GM23248 (cell line): Measurements from ENCODE around the gene CNTN6. TPM values are rescaled to one million over a fixed set of nuclear protein-coding genes. Genes with fewer than 3 reads are reported as not detected.

Source experiments
- DNase-seq: peaks from one replicate; pipeline ENCODE4 v3.0.0-alpha.2; 2015
- H2AFZ ChIP-seq: fragments of 200-600 bp; sonication (generic); 2 replicates; pipeline ENCODE4 v1.6.1; 2016; ENCODE audit warnings: antibody characterized with exemption
- H3F3A ChIP-seq: fragments of 200-600 bp; sonication (generic); 2 replicates; pipeline ENCODE4 v1.6.1; 2016; ENCODE audit warnings: mild to moderate bottlenecking, antibody characterized with exemption, mixed run types; ENCODE audit not compliant: insufficient read depth
- H3K27ac ChIP-seq: fragments of 200-600 bp; sonication (generic); 2 replicates; pipeline ENCODE4 v1.5.1; 2016; ENCODE audit warnings: mild to moderate bottlenecking
- H3K27me3 ChIP-seq: fragments of 200-600 bp; sonication (generic); replicated peaks from 2 replicates; pipeline ENCODE4 v1.6.1; 2016; ENCODE audit warnings: mild to moderate bottlenecking; ENCODE audit not compliant: insufficient read depth
- H3K36me3 ChIP-seq: fragments of 200-600 bp; sonication (generic); 2 replicates; pipeline ENCODE4 v1.6.1; 2016; ENCODE audit warnings: low read depth, mild to moderate bottlenecking
- H3K4me1 ChIP-seq: fragments of 200-600 bp; sonication (generic); 2 replicates; pipeline ENCODE4 v1.6.1; 2016; ENCODE audit warnings: mild to moderate bottlenecking; ENCODE audit not compliant: insufficient read depth
- H3K4me2 ChIP-seq: fragments of 200-600 bp; sonication (generic); one replicate; pipeline ENCODE4 v1.6.1; 2016; ENCODE audit warnings: mild to moderate bottlenecking; ENCODE audit not compliant: unreplicated experiment
- H3K4me3 ChIP-seq: fragments of 200-600 bp; sonication (generic); 2 replicates; pipeline ENCODE4 v1.5.1; 2016; ENCODE audit warnings: mild to moderate bottlenecking
- H3K79me2 ChIP-seq: fragments of 200-600 bp; sonication (generic); 2 replicates; pipeline ENCODE4 v1.6.1; 2016; ENCODE audit warnings: mild to moderate bottlenecking; ENCODE audit not compliant: insufficient read depth
- H3K9ac ChIP-seq: fragments of 200-600 bp; sonication (generic); 2 replicates; pipeline ENCODE4 v1.6.1; 2016; ENCODE audit warnings: mild to moderate bottlenecking
- H3K9me2 ChIP-seq: fragments of 200-600 bp; sonication (generic); 2 replicates; pipeline ENCODE4 v1.6.1; 2016; ENCODE audit warnings: mixed run types, mild to moderate bottlenecking, moderate library complexity; ENCODE audit not compliant: insufficient read depth
- H3K9me3 ChIP-seq: fragments of 200-600 bp; sonication (generic); one replicate; pipeline ENCODE4 v1.6.1; 2017; ENCODE audit warnings: low read depth
- H4K20me1 ChIP-seq: fragments of 200-600 bp; sonication (generic); 2 replicates; pipeline ENCODE4 v1.6.0; 2016; ENCODE audit not compliant: insufficient read depth
- EZH2 ChIP-seq: fragments of 200-600 bp; sonication (generic); IDR thresholded peaks from 2 replicates; pipeline ENCODE4 v1.6.1; 2018; ENCODE audit warnings: antibody characterized with exemption, mild to moderate bottlenecking; ENCODE audit not compliant: insufficient read depth, poor library complexity, severe bottlenecking
- EZH2phosphoT487 ChIP-seq: fragments of 200-600 bp; sonication (generic); IDR thresholded peaks from 2 replicates; pipeline ENCODE4 v1.6.1; 2018; ENCODE audit warnings: antibody characterized with exemption, moderate library complexity, mild to moderate bottlenecking, low read depth; ENCODE audit not compliant: insufficient read depth
- WGBS, 2 experiments: methylation state at CpG; one replicate each; pipeline ENCODE4 v1.1.6; 2015 to 2017; ENCODE audit warnings: low lambda C conversion rate in 2 of 2, low coverage in 1 of 2; ENCODE audit errors: missing lambda C conversion rate in 2 of 2; 5-methylcytosine and 5-hydroxymethylcytosine counted together
- in situ Hi-C: fragments of 300-500 bp; cut with MboI; formaldehyde crosslinking; loops from 2 replicates; pipeline ENCODE4 v1.15.0; 2020
- polyA plus RNA-seq: library from polyadenylated mRNA; unstranded; fragments of >200 nt; fragmentation: Nextera tagmentation; extraction: Ambion mirVana; gene quantifications from 2 replicates; pipeline ENCODE4 v1.2.1, GENCODE V29; 2016
- total RNA-seq: library from RNA; depleted of rRNA; stranded (reverse); fragments of >200 nt; shearing (Covaris generic); gene quantifications from 2 replicates; pipeline ENCODE4 v1.2.3, GENCODE V29; 2014; rRNA removed

Gene CNTN6
- total RNA-seq (not detected in 2 replicates), polyA plus RNA-seq (not detected in 2 replicates)

DNA sequence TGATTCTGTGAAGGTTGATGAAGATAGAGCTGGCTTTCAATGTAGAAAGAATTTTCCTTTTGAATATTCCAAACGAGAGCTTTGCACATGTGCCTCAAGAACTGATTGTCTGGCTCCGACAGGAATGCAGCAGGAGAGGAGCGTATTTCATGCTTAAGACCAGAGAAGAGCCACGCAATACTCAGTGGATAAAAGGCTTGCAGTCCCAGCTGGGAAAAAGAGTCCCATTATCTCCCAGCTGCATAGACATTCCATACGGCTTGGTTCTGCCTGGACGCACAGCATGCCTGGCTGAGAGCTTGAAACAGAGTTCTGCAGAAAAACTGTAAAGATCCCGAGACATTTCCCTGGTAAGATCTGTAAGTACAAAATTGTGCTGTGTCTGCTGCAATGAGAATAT lies at the start of gene CNTN6:
TSS of gene CNTN6 (plus strand) at position 254 of the 400 bp plus-strand sequence. CDS start 54,985 bp downstream, outside the sequence.
- Histone ChIP-seq H3K9ac (no peak within 1 kb of the TSS), H4K20me1 (no peaks in the 10 kb centered on the region), H3K27me3 (0 out of 2 replicates have a peak, but pooled peaks cover 4% of the 10 kb centered on the region), H3K4me2 (no peak within 1 kb of the TSS), H3K4me3 (no peak within 1 kb of the TSS), H3K9me2 (no peaks in the 10 kb centered on the region), H3K9me3 (no peaks in the 10 kb centered on the region), H3K36me3 (no peaks in the 10 kb centered on the region), H3K79me2 (no peaks in the 10 kb centered on the region), H2AFZ (no peak within 1 kb of the TSS), H3K4me1 (peaks cover 5% of the 10 kb centered on the region), H3K27ac (no peak within 1 kb of the TSS), H3F3A (no peaks in the 10 kb centered on the region)
- WGBS, 2 experiments, result 31 to 32% methylated on average over 7 of the region's 7 CpGs
- in situ Hi-C loops, result no loop called here
- TF ChIP-seq EZH2 (no peak), EZH2phosphoT487 (no peak)
- no peak for DNase-seq

DNA sequence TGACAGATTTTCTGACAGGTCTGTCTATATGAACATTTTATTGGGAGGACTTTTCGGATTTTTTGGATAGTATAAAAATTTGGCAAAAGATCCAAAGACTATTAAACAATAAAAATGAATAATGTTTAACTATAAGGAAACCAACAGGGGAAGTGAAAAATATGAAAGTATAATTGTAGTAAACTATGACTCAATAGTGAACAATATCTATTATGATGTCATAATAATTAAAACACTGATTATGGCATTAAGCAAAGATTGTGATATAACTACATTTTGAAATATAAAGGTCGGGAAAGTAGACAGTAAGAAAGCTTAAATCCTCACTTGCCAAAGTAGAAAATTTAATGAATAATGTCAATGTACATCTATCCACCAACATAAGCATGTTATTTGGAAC lies 44.3 kb upstream of the CNTN6 start:
- H3K27me3 ChIP-seq, result no peaks in the 10 kb centered on the region
- H3K9me3 ChIP-seq, result no peaks in the 10 kb centered on the region
- no peak overlapping the region for H3K4me2 ChIP-seq
- in situ Hi-C loops, result no loop called here
- H3F3A ChIP-seq, result no peaks in the 10 kb centered on the region
- H3K4me3 ChIP-seq, result no peak overlapping the region
- no peak for DNase-seq
- 29 to 37% methylated on average over 2 of the region's 2 CpGs for WGBS, 2 experiments
- no peaks in the 10 kb centered on the region for H3K36me3 ChIP-seq
- H4K20me1 ChIP-seq, result no peaks in the 10 kb centered on the region
- TF ChIP-seq EZH2phosphoT487 (no peak), EZH2 (no peak)
- no peak overlapping the region for H3K27ac ChIP-seq
- H3K9ac ChIP-seq, result no peak overlapping the region
- no peaks in the 10 kb centered on the region for H3K4me1 ChIP-seq
- H3K9me2 ChIP-seq, result no peaks in the 10 kb centered on the region
- no peaks in the 10 kb centered on the region for H3K79me2 ChIP-seq
- H2AFZ ChIP-seq, result no peak overlapping the region

DNA sequence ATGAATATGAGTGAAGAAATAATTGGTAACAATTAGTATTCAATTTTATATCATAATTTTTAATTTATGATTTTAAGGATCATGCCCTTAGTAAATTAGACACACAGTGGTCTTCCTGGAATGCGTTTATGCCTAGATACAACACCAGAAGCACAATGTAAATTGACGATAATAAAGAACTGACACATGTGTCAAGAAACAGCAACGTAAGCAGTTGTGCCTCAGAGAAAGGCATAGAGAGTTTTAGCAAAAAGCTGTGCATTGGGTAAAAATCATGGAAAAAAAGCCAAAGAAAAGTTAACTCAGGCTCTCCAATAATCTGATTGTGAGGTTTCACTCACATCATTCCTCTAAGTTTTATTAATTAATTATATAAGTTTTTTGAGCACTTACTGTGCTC lies 37.0 kb upstream of the CNTN6 start:
- Histone ChIP-seq H3K9ac (no peak overlapping the region), H4K20me1 (no peaks in the 10 kb centered on the region), H3F3A (no peaks in the 10 kb centered on the region), H3K79me2 (no peaks in the 10 kb centered on the region), H2AFZ (no peak overlapping the region), H3K4me1 (no peaks in the 10 kb centered on the region), H3K27ac (no peak overlapping the region), H3K9me3 (no peaks in the 10 kb centered on the region), H3K27me3 (no peaks in the 10 kb centered on the region), H3K4me2 (no peak overlapping the region), H3K9me2 (no peaks in the 10 kb centered on the region), H3K4me3 (no peak overlapping the region), H3K36me3 (no peaks in the 10 kb centered on the region)
- no peak for TF ChIP-seq EZH2
- TF ChIP-seq EZH2phosphoT487, result no peak
- in situ Hi-C loops, result no loop called here
- WGBS, 2 experiments, result 43 to 57% methylated on average over 3 of the region's 3 CpGs
- no peak for DNase-seq

DNA sequence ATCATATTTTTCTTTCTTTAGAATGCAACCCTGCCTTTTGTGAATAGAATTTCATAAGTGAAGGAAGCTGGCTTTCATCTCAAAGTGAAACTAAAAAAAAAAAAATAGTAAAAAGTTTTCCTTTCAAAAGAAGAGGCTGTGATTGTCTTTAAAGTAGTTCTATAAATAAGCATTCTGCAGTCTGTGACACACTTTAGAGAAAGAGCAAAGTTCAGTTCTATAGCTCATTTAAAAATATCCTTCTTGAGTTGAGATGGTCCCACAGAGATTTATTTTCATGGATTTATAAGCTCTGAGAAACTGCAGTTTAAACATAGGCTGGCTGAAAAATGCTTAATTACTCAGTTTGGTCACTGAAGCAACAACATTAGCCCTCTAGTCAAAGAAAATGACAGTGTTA lies 36.1 kb upstream of the CNTN6 start:
- no peak overlapping the region for H2AFZ ChIP-seq
- no peak for DNase-seq
- H3K9me3 ChIP-seq, result no peaks in the 10 kb centered on the region
- no peaks in the 10 kb centered on the region for H3K4me1 ChIP-seq
- no peaks in the 10 kb centered on the region for H4K20me1 ChIP-seq
- H3K36me3 ChIP-seq, result no peaks in the 10 kb centered on the region
- no peak overlapping the region for H3K4me2 ChIP-seq
- no peaks in the 10 kb centered on the region for H3K9me2 ChIP-seq
- no peak overlapping the region for H3K27ac ChIP-seq
- TF ChIP-seq EZH2 (no peak), EZH2phosphoT487 (no peak)
- no peak overlapping the region for H3K9ac ChIP-seq
- no peaks in the 10 kb centered on the region for H3K27me3 ChIP-seq
- H3K4me3 ChIP-seq, result no peak overlapping the region
- in situ Hi-C loops, result no loop called here
- no peaks in the 10 kb centered on the region for H3F3A ChIP-seq
- H3K79me2 ChIP-seq, result no peaks in the 10 kb centered on the region

DNA sequence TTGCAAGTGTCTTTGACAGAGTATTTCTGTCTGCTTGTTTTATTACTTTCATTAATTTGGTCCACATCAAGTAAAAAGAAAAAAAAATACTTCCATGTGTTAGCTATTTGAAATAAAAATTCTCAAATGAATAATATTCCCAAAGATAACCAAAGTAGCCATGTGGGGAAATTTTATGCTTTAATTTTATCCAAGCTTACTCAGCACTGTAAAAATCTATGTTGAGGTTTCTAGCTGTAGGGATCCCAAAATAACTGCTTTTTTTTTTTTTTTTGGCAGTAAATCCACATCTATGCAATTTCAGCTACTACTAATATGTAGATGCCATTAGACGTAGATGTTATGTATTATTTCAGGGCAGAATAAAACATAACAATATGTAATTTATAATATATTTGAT lies 35.4 kb upstream of the CNTN6 start:
- Histone ChIP-seq H3F3A (no peaks in the 10 kb centered on the region), H3K4me2 (no peak overlapping the region), H3K9me3 (no peaks in the 10 kb centered on the region), H3K27me3 (no peaks in the 10 kb centered on the region), H3K36me3 (no peaks in the 10 kb centered on the region), H4K20me1 (no peaks in the 10 kb centered on the region), H2AFZ (no peak overlapping the region), H3K79me2 (no peaks in the 10 kb centered on the region), H3K4me3 (no peak overlapping the region), H3K9ac (no peak overlapping the region), H3K9me2 (no peaks in the 10 kb centered on the region), H3K4me1 (no peaks in the 10 kb centered on the region), H3K27ac (no peak overlapping the region)
- 40 to 58% methylated on average over 1 of the region's 1 CpG for WGBS, 2 experiments
- in situ Hi-C loops, result no loop called here
- TF ChIP-seq EZH2phosphoT487 (no peak), EZH2 (no peak)
- no peak for DNase-seq
